HL-60 (cell line): ENCODE results near the gene ZPR1.

ENCODE experiments used
- POLR2AphosphoS5 ChIP-seq: IDR thresholded peaks from 2 replicates; pipeline ENCODE4 v1.6.1; 2012; ENCODE audit warnings: low read depth
- TF ChIP-seq, protein P1 (sequence below): IDR thresholded peaks from one replicate; pipeline ENCODE4 v1.5.1; 2011; ENCODE audit warnings: low read length, control low read depth, inconsistent platforms; ENCODE audit not compliant: insufficient read depth
- TF ChIP-seq, protein P2 (sequence below): IDR thresholded peaks from 2 replicates; pipeline ENCODE4 v1.6.1; 2012; ENCODE audit warnings: low read depth; ENCODE audit not compliant: insufficient replicate concordance

DNA sequence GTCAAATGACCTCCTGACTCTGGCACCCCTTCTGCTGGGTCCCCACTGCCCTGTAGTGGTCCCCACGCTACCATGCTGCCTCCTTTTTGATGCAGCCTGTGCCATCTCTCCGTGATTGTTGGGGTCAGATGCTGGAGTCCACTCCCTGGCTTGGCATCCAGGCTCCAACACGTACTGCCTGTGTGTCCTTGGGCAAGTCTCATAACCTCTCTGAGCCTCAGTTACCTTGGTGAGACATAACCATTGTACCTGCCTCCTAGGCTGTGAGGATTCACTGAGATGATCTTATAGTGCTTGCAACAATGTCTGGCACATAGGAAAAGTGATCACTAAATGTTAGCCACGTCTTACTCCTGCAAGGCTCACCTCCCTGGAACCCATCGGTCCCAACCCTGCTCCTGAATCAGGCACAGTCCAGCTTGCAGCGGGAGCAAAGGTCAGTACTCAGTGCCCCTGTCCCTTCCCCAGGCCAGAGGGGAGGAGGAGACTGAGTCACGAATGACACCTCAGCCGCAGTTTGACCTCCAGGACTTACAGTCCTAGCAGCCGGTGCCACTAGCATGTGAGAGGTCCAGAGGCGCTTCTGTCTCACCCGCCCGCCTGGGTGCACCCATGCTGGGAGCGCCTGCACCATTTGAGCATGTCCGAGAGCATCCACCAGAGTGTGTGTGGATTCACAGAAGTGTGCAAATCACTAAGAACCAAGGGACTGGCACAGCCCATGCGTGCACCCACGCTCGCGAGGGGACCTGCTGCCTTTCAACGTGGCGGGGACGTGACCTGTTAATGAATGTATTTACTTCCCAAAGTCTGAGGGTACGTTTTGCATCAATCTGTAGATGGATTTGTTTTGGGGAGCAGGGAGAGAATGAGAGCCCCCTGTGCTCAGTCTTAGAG lies 38.3 kb upstream of the ZPR1 start:
- TF ChIP-seq, protein P1, sequence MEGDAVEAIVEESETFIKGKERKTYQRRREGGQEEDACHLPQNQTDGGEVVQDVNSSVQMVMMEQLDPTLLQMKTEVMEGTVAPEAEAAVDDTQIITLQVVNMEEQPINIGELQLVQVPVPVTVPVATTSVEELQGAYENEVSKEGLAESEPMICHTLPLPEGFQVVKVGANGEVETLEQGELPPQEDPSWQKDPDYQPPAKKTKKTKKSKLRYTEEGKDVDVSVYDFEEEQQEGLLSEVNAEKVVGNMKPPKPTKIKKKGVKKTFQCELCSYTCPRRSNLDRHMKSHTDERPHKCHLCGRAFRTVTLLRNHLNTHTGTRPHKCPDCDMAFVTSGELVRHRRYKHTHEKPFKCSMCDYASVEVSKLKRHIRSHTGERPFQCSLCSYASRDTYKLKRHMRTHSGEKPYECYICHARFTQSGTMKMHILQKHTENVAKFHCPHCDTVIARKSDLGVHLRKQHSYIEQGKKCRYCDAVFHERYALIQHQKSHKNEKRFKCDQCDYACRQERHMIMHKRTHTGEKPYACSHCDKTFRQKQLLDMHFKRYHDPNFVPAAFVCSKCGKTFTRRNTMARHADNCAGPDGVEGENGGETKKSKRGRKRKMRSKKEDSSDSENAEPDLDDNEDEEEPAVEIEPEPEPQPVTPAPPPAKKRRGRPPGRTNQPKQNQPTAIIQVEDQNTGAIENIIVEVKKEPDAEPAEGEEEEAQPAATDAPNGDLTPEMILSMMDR, result no peak
- TF ChIP-seq POLR2AphosphoS5, result no peak
- TF ChIP-seq, protein P2, sequence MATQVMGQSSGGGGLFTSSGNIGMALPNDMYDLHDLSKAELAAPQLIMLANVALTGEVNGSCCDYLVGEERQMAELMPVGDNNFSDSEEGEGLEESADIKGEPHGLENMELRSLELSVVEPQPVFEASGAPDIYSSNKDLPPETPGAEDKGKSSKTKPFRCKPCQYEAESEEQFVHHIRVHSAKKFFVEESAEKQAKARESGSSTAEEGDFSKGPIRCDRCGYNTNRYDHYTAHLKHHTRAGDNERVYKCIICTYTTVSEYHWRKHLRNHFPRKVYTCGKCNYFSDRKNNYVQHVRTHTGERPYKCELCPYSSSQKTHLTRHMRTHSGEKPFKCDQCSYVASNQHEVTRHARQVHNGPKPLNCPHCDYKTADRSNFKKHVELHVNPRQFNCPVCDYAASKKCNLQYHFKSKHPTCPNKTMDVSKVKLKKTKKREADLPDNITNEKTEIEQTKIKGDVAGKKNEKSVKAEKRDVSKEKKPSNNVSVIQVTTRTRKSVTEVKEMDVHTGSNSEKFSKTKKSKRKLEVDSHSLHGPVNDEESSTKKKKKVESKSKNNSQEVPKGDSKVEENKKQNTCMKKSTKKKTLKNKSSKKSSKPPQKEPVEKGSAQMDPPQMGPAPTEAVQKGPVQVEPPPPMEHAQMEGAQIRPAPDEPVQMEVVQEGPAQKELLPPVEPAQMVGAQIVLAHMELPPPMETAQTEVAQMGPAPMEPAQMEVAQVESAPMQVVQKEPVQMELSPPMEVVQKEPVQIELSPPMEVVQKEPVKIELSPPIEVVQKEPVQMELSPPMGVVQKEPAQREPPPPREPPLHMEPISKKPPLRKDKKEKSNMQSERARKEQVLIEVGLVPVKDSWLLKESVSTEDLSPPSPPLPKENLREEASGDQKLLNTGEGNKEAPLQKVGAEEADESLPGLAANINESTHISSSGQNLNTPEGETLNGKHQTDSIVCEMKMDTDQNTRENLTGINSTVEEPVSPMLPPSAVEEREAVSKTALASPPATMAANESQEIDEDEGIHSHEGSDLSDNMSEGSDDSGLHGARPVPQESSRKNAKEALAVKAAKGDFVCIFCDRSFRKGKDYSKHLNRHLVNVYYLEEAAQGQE, result no peak
